Testis (tissue), 3 donors: Measurements from ENCODE around the gene EVC. TPM values are rescaled to one million over a fixed set of nuclear protein-coding genes. Genes with fewer than 3 reads are reported as not detected.

Experiments
- DNase-seq: peaks from one replicate; pipeline ENCODE4 v3.0.0-alpha.2; 2019
- H3K27ac ChIP-seq, 2 donors: fragments of 200-600 bp; sonication (generic); one replicate each; pipeline ENCODE4 v1.5.1; 2019
- H3K27me3 ChIP-seq: fragments of 200-600 bp; sonication (generic); one replicate; pipeline ENCODE4 v1.5.1; 2019
- H3K36me3 ChIP-seq: fragments of 200-600 bp; sonication (generic); one replicate; pipeline ENCODE4 v1.5.1; 2017; ENCODE audit warnings: low read depth; ENCODE audit errors: missing control alignments
- H3K4me1 ChIP-seq: fragments of 200-600 bp; sonication (generic); one replicate; pipeline ENCODE4 v1.5.1; 2019
- H3K4me3 ChIP-seq, 2 donors: fragments of 200-600 bp; sonication (generic); one replicate each; pipeline ENCODE4 v1.5.1; 2017 to 2019
- H3K9me3 ChIP-seq: fragments of 200-600 bp; sonication (generic); one replicate; pipeline ENCODE4 v1.5.1; 2017
- CTCF ChIP-seq, 3 experiments: fragments of 450-650 bp in 2 of 3; fragments of 200-600 bp in 1 of 3; sonication (generic) in 1 of 3; IDR thresholded peaks; one replicate each; pipeline ENCODE4 v1.5.1; 2016 to 2019; ENCODE audit warnings: antibody characterized with exemption in 3 of 3, mild to moderate bottlenecking in 2 of 3, moderate library complexity in 1 of 3
- POLR2A ChIP-seq: fragments of 450-650 bp; IDR thresholded peaks from one replicate; pipeline ENCODE4 v1.6.1; 2017; ENCODE audit warnings: antibody characterized with exemption, mild to moderate bottlenecking, moderate library complexity
- WGBS, 2 donors: methylation state at CpG; one replicate each; pipeline ENCODE4 v1.1.5; 2018; 5-methylcytosine and 5-hydroxymethylcytosine counted together
- intact Hi-C: fragments of 100-400 bp; cut with DNase I; formaldehyde crosslinking; loops from one replicate; pipeline ENCODE4 v1.15.1; 2023; ENCODE audit warnings: low total_unique reads
- polyA plus RNA-seq: library from polyadenylated mRNA; stranded (reverse); fragments of 350-450 nt; fragmentation: Illumina TruSeq; extraction: RNeasy Lipid Tissue Mini Kit (QIAGEN cat#74804); gene quantifications from one replicate; pipeline ENCODE4 v1.2.3, GENCODE V29; 2014; ENCODE audit warnings: low read depth, low replicate concordance; ENCODE audit not compliant: insufficient read depth
- total RNA-seq, 2 donors: library from RNA; depleted of rRNA; stranded (reverse); fragments of >200 nt; gene quantifications; one replicate each; pipeline ENCODE4 v1.2.3, GENCODE V29; 2016

EVC gene
- total and polyA plus RNA-seq, 3 donors from 2014 or later = 9.0 to 39.6 (median 33.4) TPM

GRCh38 chr4:5760246-5760645 is 49.2 kb downstream of the EVC start:
- no peak for DNase-seq
- TF ChIP-seq CTCF (IDR thresholded peaks at IDR 0.05) (no peak), POLR2A (no peak)
- intact Hi-C loops = no loop called here
- Histone ChIP-seq H3K36me3 (no peaks in the 10 kb centered on the region), H3K27ac (no peak overlapping the region), H3K4me1 (no peaks in the 10 kb centered on the region), H3K27me3 (no peaks in the 10 kb centered on the region), H3K4me3 (no peak overlapping the region), H3K9me3 (no peaks in the 10 kb centered on the region)
- 85 to 100% methylated on average over 5 of the region's 5 CpGs for WGBS, 2 donors

GRCh38 chr4:5760936-5761480 is 50.0 kb downstream of the EVC start:
- no peak for DNase-seq
- no peaks in the 10 kb centered on the region for H3K27me3 ChIP-seq
- no peak overlapping the region for H3K4me3 ChIP-seq
- no peaks in the 10 kb centered on the region for H3K4me1 ChIP-seq
- no peak overlapping the region for H3K27ac ChIP-seq
- H3K36me3 ChIP-seq = no peaks in the 10 kb centered on the region
- TF ChIP-seq POLR2A (no peak), CTCF (IDR thresholded peaks at IDR 0.05) (no peak)
- intact Hi-C loops = no loop called here
- WGBS, 2 donors = 93 to 95% methylated on average over 5 to 9 of the region's 9 CpGs
- H3K9me3 ChIP-seq = no peaks in the 10 kb centered on the region

GRCh38 chr4:5770051-5770450 is 59.0 kb downstream of the EVC start:
- no peak overlapping the region for H3K4me3 ChIP-seq
- H3K36me3 ChIP-seq = no peaks in the 10 kb centered on the region
- no peak for TF ChIP-seq POLR2A
- TF ChIP-seq CTCF (IDR thresholded peaks at IDR 0.05) = no peak
- 89 to 95% methylated on average over 4 of the region's 4 CpGs for WGBS, 2 donors
- H3K4me1 ChIP-seq = no peaks in the 10 kb centered on the region
- H3K9me3 ChIP-seq = no peaks in the 10 kb centered on the region
- intact Hi-C loops = no loop called here
- no peak overlapping the region for H3K27ac ChIP-seq
- H3K27me3 ChIP-seq = no peaks in the 10 kb centered on the region
- DNase-seq = no peak

GRCh38 chr4:5772528-5773270 is 61.7 kb downstream of the EVC start:
- Histone ChIP-seq H3K9me3 (no peaks in the 10 kb centered on the region), H3K4me3 (no peak overlapping the region), H3K27me3 (no peaks in the 10 kb centered on the region), H3K27ac (no peak overlapping the region), H3K36me3 (no peaks in the 10 kb centered on the region), H3K4me1 (no peaks in the 10 kb centered on the region)
- DNase-seq = no peak
- 85 to 95% methylated on average over 9 of the region's 9 CpGs for WGBS, 2 donors
- TF ChIP-seq POLR2A (no peak), CTCF (IDR thresholded peaks at IDR 0.05) (no peak)
- intact Hi-C loops = no loop called here

GRCh38 chr4:5773271-5773555 is 62.2 kb downstream of the EVC start:
- no peaks in the 10 kb centered on the region for H3K27me3 ChIP-seq
- H3K9me3 ChIP-seq = no peaks in the 10 kb centered on the region
- no peak for TF ChIP-seq CTCF (IDR thresholded peaks at IDR 0.05)
- no peak for TF ChIP-seq POLR2A
- H3K4me3 ChIP-seq = no peak overlapping the region
- WGBS, 2 donors = 96 to 100% methylated on average over 2 of the region's 2 CpGs
- H3K27ac ChIP-seq = no peak overlapping the region
- intact Hi-C loops = no loop called here
- DNase-seq = no peak
- no peaks in the 10 kb centered on the region for H3K4me1 ChIP-seq
- H3K36me3 ChIP-seq = no peaks in the 10 kb centered on the region
